NCI-H128 (cell line): ENCODE measurements around the gene CCDC24.

ENCODE experiments used
- DNase-seq: peaks from one replicate; lab custom pipeline; 2025; ENCODE audit not compliant: unreplicated experiment; lab: John Stamatoyannopoulos, UW

CCDC24 gene

GRCh38 chr1:43997295-43997999, 6.0 kb downstream of the CCDC24 start:
- DNase-seq = no peak

- no peak for DNase-seq
Observed at GRCh38 chr1:43998000-43998378, 6.6 kb downstream of the CCDC24 start.

GRCh38 chr1:43999455-43999854, 8.1 kb downstream of the CCDC24 start:
- no peak for DNase-seq

- no peak for DNase-seq
Observed at GRCh38 chr1:44000122-44000665, 8.8 kb downstream of the CCDC24 start.

- no peak for DNase-seq
Observed at GRCh38 chr1:44002165-44002564, 10.8 kb downstream of the CCDC24 start.

GRCh38 chr1:44002606-44003157, 11.3 kb downstream of the CCDC24 start:
- DNase-seq = no peak

GRCh38 chr1:44008259-44008658, 16.9 kb downstream of the CCDC24 start:
- DNase-seq = no peak

GRCh38 chr1:44010935-44011471, 19.6 kb downstream of the CCDC24 start:
- DNase-seq = no peak

- DNase-seq = no peak
Observed at GRCh38 chr1:44012404-44012803, 21.0 kb downstream of the CCDC24 start.

- no peak for DNase-seq
Observed at GRCh38 chr1:44012941-44013609, 21.7 kb downstream of the CCDC24 start.

- no peak for DNase-seq
Observed at GRCh38 chr1:44013949-44014348, 22.6 kb downstream of the CCDC24 start.

- DNase-seq = no peak
Observed at GRCh38 chr1:44014365-44015104, 23.1 kb downstream of the CCDC24 start.

GRCh38 chr1:44015206-44015605, 23.8 kb downstream of the CCDC24 start:
- no peak for DNase-seq

- no peak for DNase-seq
Observed at GRCh38 chr1:44016041-44016889, 24.9 kb downstream of the CCDC24 start.

- DNase-seq = no peak
Observed at GRCh38 chr1:44016890-44017400, 25.5 kb downstream of the CCDC24 start.

- no peak for DNase-seq
Observed at GRCh38 chr1:44019466-44019948, 28.1 kb downstream of the CCDC24 start.

- no peak for DNase-seq
Observed at GRCh38 chr1:44020464-44020863, 29.1 kb downstream of the CCDC24 start.

GRCh38 chr1:44021156-44021555, 29.8 kb downstream of the CCDC24 start:
- DNase-seq = no peak

GRCh38 chr1:44021581-44022321, 30.4 kb downstream of the CCDC24 start:
- no peak for DNase-seq
